ENCODE data around the gene ATF6B.
"Not testable (repeated sequence)": the region's sequence is repeated elsewhere in the genome, so short reads cannot be mapped to it uniquely, and the experiment has no call there.

The ATF6B gene

DNA sequence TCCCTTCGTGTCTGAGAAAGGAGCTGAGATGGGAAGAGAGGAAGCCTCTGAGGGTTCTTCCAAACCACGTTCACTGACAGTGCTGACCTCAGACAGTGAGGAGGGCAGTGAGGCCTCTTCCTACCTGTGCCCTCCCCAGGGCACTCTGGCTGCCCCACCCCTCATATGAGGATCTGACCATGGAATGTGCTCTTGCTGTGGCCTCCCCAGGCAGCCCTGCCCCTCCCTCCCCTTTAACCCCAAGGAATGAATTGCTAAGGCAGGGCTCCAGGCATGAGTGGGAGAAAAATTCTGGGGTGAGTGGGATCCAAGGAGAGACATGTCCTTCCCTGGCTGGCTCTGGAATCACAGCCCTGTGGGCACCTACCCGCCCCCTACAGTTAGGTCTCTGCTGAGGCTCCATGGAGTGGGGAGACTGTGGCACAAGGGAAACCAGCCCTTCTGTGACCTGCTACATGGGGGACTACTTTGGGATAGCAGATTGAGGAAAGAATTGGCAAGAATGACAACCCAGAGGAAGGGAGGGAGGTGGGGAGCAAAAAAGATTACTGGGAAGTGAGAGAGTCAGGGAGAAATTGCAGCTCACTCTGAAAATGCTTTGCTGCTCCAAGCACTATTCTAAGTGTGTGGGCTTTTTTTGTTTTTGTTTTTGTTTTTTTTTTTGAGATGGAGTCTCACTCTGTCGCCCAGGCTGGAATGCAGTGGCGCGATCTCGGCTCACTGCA is 48.3 kb downstream of the ATF6B start:
- DNase-seq, result no peak

DNA sequence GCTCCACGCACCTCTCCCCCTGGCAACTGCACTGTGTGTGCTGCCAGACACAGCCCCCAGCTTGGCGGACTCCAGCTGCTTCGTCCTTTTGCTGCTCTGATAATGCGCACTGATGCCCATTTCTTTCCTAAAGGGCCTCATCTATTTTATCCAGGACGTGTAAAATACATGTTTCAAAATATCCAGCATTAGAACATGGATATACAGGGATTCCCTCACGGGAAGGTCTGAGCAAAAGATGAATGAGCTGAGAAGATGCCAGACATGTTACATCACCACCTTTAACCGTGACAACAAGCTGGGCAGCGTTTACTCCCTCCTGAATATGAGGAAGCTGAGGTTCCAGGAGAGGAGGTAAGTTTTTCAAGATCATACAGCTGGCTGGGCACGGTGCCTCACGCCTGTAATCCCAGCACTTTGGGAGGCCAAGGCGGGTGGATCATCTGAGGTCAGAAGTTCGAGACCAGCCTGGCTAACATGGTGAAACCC is 51.7 kb downstream of the ATF6B start:
- DNase-seq, result no peak

DNA sequence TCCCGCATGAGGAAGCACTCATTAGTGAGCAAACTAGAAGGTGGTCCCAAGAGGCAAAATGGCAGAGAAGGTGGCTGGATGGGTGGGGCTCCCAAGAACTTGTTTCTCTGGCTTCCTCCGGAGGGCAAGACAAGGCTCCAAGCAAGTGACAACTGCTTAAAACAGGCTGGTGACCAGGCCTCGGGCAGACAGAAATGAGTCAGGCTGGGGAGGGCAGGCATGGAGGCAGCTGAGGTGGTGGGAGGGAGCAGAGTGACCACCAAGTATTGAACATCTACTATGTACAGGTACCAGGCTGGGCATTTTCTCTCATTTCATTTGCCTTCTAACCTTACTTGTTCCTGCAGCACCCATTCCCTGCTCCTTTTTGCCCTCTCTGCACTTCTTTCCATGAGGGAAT is 52.3 kb downstream of the ATF6B start:
- no peak for DNase-seq

DNA sequence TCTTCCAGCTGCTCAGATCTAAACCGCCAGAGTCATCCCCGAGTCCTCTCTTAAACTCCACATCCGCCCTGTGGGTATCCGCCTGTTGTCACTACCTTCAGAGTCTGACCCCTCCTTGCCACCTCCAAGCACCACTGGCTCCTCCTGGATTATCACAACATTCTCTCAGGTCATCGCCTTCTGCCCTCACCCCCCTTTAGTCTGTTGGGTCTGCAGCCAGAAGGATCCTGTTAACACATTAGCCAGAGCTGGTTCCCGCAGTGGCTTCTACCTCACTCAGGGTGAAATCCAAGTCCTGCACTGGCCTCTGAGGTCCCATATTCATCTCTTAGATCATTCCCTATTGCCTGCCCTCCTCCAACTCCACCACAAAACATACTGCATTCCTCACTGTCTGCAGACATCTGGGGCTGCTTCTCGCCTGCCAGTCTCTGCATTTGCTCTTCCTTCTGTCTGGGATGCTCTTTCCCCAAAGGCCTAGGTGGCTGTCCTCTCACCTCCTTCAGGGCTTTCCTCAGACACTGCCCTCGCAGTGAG is 53.0 kb downstream of the ATF6B start:
- no peak for DNase-seq

DNA sequence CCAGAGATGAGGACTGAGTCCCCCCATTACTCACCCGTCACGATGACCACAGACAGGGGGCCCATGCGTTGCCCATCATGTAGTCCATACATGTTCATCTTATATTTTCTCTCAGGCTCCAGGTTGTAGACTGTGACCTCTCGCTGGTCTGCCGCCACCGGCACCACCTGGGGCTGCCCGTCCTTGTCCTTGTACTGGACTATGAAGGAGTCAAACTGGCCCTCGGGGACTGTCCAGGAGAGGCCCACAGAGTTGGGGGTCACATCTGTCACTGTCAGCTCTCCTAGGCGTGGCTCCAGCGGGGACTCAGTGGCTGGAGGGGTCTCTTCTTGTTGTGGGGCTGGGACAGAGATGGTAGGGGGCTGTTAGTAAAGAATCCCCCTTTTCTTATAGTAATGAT is 54.4 kb downstream of the ATF6B start:
- no peak for DNase-seq

DNA sequence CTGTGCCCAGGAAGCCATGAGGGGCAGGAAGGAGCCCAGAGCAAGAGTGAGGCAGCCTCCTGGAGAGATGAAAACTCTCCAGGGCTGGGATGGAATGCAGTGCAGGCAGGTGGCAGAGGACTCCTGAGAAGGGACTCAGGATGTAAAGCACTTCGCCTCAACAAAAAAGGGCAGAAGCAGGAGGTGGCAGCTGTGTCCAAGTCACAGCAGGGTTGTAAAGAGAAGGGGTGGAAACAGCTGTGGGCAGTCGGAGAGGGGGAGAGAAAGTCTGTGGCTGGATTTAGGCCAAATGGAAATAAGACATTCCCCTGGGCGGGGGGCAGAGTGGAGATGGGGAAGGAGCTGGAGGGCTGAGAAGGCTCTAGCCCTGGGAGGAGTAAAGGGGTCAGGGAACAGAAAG is 54.9 kb downstream of the ATF6B start:
- DNase-seq, result no peak

DNA sequence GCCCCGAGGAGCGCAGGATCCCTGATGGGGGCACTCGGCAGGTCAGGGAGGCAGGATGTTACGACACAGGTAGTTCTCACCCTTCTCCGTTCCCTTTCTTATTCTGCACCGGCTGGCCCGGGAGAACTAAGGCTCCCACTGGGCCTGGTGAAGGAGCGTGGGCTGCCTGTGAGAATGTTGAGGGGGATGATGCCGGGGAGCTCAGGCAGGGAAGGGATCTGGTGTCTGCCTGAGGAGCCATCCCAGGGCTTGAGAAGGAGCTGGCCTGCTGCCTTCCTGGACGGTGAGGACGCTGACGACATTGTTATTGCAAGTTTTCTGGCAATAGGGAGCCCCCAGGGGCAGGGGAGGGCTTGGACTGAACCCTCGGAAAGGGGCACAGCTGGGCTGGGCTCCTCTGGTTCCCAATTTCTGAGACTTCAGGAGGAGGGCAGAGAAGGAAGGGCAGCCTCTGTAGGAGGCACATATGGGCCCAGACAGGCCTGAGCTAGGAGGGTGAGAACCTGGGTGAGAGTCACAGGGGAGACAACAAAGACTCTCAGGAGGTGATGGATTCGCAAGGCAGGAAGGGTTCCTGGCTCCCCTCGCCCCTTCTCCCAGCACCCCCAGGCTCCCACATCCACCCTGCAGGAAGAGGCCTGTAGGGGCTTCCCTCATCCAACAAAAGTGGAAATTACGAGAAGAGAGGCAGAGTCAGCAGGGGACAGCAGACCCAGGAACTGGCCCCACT is 57.1 kb downstream of the ATF6B start:
- no peak for DNase-seq

DNA sequence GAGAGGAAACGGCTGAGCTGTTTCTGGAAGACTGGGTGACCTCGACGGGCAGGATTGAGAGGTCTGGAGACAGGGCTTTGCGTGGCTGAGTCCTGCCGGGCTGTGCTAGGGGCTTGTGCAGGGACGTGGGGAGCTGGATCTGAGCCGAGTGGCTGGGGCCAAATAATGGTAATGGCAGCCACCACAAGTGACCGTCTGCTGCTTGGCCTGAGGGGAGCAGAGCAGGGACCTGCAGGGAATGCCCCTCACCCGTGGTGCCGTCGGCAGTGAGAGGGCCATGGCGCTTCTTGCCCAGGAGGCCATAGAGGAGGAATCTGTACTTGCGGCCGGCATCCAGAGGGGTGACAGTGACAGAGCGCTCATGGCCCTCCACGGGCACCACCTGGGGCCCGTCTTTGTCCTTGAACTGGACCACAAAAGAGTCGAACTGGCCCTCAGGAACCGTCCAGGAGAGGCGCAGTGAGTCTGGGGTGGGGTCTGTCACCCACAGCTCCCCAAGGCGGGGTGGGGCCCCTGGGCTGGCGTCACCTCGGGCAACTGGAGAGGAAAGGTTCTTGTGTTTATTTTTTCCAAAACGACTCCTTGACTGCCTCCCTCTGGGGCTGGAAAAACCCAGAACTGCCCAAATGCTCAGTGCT is 58.0 kb downstream of the ATF6B start:
- DNase-seq, result no peak

DNA sequence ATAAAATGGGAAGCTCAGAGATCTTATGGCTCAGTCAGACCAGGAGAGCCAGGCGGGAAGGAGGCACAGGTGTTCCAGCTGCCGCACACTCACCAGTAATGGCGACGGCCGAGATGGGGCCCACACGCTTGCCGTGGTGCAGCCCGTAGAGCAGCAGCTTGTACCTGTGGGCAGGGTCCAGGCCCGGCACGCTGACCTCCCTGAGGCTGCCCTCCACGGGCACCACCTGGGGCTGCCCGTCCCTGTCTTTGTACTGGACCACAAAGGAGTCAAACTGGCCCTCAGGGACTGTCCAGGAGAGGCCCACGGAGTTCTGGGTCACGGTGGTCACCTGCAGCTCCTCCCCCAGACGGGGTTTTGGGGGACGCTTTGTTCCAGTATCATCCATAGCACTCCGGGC is 58.6 kb downstream of the ATF6B start:
- no peak for DNase-seq

DNA sequence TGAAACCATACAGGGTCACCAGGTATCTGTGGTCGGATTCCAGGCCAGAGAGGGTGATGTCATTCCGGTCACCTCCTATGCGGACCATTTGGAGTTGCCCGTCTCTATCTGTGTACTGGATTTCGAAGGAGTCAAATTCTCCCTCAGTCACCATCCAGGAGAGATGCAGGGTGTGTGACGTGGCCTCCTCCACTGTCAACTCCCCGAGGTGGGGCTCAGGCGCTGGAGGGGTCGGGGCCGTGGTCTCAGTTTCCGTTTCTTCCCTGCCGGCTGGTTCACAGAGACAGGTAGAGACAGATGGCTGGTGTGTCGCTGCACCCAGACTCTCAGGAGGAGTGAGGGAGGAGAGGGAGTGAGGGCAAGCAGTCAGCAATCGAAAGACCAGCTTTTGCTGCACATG is 59.2 kb downstream of the ATF6B start:
- no peak for DNase-seq

DNA sequence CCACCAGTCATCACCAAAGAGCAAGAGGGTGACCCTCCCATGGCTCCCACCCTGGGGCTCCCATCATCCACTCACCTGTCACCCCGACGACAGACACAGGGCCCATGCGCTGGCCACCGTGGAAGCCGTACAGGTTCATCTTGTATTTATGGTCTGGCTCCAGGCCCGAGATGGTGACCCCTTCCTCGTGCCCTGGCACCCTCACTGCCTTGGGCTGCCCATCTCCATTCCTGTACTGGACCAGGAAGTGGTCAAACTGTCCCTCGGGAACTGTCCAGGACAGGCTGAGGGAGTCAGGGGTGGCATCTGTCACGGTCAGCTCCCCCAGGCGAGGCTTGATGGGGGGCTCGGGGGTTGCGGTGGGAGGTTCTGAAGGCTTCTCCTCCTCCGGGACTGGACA is 59.7 kb downstream of the ATF6B start:
- DNase-seq, result not testable (repeated sequence)

DNA sequence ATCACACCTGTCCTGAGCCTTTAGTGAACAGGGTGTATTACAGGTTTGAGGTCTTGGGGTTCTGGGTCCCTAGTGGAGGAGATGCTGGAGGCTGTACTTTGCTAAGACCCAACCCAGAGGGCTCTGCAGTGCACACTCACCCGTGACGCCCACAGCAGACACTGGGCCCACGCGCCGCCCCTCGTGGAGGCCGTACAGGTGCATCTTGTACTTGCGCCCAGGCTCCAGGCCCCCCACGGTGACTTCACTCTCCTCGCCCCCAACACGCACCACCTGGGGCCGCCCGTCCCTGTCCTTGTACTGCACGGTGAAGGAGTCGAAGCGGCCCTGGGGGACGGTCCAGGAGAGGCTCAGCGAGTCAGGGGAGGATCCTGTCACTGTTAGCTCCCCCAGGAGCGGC is 60.5 kb downstream of the ATF6B start:
- not testable (repeated sequence) for DNase-seq

All from NCI-H2107 (cell line).